ENCODE measurements around the gene NAB1.
A peak's percentile ranks its signal among the peaks of the same experiment; 100 is the strongest.
"Not testable (repeated sequence)": the region's sequence is repeated elsewhere in the genome, so short reads cannot be mapped to it uniquely, and the experiment has no call there.

NAB1 gene, protein sequence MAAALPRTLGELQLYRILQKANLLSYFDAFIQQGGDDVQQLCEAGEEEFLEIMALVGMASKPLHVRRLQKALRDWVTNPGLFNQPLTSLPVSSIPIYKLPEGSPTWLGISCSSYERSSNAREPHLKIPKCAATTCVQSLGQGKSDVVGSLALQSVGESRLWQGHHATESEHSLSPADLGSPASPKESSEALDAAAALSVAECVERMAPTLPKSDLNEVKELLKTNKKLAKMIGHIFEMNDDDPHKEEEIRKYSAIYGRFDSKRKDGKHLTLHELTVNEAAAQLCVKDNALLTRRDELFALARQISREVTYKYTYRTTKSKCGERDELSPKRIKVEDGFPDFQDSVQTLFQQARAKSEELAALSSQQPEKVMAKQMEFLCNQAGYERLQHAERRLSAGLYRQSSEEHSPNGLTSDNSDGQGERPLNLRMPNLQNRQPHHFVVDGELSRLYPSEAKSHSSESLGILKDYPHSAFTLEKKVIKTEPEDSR
- 35.1 to 65.6 (median 48.2) reads per million in 3 experiments for total RNA-seq

DNA sequence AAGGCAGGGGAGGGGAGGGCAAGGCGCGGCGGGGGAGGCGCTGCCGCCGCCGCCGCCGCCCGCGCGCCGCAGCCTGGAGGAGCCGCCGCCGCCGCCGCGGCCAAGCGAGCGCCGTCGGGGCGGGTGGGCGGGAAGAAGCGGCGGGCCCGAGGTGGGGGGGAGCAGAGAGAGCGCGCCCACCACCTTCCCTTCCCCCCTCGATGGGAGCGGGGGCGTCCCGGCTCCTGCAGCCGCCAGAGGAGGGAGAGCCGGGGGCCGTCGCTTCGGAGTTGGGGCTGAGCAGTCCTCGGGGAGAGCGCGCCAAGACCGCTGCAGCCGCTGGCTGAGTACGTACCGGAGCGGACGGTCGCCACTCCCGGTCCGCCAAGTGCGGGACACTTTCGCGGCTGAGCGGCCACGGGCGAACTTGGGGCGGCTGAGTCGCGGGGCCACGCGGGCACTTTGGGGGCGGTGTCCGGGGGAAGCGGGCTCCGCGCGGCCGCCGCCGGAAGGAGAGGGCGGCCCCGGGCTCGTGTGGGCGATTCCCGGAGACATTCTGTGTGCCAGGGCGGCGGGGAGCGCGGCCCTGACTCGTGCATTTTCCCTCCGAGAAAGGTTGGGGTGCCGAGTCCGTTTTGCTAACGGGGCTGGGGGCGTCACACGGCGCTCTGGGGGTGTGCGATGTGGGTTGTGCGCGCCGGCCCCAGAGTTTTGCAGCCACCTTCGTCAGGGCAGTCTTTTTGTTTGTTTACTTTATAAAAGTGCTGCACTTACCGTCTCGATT is at the start of gene NAB1:
Gene NAB1, plus strand, starts transcription at position 49 of the 763 bp plus-strand sequence. CDS start 10,094 bp downstream, outside the sequence.
- DNase-seq, result peak; percentile 59

DNA sequence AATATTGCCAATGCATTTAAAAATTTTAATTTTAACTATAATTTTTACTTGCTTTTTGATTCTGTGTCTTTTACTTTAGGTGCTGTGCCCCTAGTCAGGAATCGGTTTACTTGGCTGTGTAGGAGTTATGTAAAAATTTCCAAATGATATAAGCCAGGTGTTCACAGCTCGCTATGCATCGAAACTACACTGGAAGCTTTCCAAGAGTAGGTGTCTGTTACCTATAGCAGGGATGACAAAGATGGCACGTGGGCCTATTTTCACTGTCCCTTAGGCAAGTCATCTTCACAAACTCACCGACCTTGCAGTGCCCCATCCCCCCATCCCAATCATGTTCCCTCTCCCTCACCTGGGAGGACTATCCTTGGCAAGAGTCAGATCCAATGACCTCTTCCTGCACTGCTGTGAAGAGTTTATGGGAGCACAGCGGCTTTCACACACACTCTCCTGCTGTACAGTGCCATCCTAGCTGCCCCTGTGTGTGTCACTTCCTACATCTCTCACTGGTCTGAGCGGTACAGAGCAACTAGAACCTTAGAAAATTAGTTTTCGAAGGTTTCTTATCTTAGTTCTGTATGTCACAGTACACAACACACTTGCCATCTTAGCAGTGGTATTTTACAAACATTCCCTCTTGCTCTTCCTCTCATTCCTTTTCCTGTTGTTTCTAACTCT is 49.2 kb upstream of the NAB1 start:
- DNase-seq, result no peak

DNA sequence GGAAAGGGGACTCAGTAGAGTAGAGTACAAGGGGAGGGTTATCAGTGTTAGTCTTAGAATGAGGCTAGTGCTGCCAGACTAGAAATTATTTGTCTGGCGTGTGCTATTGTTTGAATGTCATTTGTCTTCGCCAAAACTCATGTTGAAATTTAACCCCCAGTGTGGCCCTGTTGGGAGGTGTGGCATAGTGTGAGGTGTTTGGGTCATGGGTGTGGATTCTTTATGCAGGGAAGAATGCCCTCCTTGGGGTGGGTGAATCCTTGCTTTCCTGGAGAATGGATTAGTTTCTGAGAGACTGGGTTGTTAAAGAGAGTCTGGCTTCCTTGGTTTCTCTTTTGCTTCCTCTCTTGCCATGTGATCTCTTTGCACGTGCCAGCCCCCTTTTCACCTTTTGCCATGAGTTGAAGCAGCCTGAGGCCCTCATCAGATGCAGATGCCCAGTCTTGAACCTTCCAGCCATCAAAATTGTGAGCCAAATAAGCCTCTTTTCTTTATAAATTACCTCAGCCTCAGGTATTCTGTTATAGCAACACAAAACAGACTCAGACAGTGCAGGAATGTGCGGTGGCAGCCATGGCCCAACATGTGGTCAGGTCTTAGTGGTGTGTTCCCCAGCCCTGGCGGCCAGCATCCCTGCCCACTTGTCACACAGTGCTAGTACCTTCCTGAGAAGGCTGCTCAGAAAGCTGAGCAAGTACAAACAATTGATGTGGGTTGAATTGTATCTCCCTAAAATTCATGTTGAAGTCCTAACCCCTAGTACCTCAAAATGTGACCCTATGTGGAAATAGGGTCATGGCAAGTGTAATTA is 48.4 kb upstream of the NAB1 start:
- no peak for DNase-seq

DNA sequence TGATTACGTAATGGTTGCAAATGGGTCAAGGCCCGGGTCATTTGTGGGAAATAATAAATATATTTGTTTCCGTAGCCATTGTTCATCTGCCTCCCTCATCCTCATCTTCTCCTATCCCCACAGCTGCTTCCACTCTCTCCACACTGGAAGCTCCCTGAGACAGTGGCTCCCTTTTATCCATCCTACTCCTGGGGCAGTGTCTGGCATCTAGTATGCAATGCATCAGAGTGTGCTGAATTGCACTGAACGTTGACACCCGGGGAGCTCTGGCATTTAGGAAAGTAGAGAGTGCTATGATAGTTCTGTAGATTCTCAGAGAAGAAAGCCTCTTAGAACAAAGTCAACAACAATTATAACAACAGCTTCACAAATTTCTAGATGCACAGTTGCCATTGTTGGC is 45.5 kb upstream of the NAB1 start:
- DNase-seq, result no peak

DNA sequence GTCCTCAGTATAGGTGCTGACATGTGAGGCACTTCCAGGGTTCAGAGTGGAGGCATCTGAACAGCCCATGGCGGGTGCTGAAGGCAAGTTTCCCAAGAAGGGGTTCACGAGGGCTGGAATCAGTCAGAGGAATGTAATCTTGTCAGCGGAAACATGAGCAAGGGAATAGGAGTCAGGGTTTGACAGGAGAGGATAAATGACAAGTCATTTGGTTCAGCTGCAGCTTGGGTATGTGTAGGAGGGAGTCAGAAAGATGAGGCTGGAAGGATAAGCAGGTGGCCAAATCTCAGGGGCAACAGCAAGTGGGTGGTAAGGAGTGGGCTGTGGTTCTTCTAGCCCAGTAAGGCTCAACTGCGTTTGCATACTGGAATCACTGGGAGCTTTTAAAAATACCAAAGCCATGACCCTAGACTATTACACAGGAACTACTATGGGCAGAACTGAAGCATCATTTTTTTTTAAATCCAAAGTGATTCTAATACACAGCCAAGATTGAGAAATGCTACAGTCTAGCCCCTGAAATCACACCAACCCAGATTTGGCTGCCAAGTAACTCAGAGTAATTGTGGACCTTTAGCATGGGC is 41.8 kb upstream of the NAB1 start:
- DNase-seq, result no peak

DNA sequence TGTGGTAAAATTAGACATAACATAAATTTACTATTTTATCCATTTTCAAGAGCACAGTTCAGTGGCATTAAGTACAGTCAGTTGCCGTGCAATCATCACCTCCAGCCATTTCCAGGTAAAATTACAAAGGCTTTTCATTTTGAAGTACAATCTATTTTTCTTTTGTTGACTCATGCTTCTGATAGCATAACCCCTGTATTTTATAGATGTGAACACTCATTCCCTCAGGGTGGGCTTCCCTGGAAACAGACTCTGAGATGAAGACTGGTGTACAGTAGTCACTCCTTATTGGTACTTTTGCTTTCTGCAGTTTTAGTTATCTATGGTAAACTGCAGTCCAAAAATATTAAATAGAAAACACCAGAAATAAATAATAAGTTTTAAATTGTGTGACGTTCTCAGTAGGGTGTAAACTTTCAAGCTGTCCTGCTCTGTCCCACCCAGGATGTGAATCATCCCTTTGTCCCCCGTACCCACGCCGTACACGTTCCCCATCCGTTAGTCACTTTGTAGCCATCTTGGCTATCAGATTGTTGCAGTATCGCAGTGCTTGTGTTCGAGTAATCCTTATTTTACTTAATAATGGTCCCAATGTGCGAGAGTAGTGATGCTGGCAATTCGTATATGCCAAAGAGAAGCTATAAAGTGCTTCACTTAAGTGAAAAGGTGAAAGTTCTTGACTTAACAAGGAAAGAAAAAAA is 41.1 kb upstream of the NAB1 start:
- DNase-seq, result no peak

DNA sequence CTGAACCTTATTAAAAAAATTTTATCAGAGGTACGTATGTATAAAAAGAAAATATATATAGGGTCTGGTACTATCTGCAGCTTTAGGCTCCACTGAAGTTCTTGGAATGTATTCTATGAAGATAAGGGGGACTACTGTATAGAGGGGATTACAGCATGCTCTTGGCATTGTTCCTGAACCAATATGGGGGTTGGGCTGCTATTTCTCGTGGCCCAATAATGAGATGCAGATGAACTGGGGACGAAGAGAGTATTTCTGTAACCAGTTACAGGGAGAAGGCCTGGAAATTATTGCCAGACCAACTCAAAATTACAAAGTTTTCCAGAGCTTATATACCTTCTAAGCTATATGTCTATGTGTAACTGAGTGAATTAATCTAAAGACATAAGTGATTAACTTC is 40.0 kb upstream of the NAB1 start:
- DNase-seq, result not testable (repeated sequence)

DNA sequence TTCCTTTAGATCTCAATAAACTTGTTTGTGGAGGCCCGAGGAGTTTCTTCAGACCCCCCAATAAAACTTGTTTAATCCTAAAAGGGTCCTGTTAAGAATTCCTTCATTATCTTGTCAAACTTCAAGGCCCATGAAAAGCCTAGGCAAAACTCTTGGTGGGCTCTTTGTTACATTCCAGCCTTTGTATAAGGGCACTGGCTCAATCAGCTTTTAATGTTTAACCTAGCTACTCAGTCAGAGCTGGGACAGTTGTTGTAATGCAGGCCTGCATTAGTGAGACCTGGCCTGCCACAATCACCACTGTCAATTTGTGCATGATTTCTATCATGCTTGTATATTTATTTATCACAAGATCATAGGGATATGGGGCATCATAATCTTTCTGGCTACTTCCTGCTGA is 39.5 kb upstream of the NAB1 start:
- DNase-seq, result not testable (repeated sequence)

DNA sequence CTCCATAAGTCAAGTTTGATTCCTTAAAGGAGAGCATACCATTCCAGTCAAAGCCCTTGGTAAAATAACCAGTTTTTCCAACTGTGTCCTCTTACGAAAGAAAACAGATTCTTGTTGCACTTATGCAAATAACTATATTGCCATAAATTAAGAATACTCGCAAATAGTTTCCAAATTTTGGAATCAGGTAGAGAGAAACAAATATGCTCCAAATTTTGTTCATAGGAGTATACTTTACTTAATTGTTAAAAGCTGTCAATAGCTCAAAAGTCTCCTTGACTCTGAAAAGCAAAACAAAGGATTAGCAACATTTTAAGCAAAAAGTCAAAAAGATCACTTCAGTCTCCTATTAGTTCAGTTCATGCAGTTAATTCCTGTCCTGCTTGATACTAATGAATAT is 38.4 kb upstream of the NAB1 start:
- DNase-seq, result not testable (repeated sequence)

DNA sequence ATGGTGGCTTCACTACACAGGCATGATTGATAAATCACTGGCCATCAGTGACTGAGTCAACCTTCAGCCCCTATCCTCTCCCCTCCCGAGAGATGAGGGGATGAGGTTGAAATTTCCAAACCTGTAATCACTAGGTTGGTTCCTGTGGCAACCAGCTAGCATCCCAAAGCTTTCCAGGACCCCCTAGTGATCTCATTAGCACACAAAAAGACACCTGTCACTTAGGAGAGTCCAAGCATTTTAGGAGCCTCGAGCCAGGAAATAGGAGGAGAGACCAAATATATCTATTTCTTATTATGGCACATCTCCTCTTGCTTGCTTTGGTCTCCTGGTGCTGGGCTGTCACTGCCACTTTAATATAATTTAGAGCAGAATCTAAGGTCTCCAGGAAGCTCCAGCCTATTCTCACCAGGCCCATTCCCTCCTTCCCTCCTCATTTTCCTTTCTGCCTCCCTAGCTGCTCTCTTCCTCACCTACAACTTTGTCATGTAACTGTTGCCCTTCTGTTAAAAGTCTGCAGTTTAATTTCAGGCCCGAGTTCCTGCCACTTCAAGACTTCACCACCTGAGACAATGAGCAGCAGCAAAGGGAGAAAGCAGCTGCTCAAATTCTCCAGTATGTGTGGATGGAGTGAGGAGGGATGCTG is 33.2 kb upstream of the NAB1 start:
- DNase-seq, result no peak

DNA sequence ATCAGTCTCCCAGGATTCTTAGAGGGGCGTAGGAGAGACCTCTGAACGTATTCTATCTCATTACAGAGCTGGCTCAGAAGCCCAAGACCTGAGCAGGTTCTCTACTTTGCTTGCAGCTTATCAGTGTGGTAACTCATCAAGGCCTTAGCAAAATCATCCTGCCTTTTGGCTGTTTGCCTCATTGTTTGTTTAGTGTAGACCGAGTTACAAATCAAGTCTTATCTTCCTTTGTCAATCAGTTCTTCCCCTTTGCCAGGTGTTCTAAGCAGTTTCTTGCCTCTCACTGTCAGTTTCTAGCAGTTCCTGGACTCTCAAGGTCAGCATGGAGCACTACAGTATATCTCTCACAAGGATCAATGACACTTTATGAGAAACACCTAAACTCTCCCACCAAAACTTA is 30.9 kb upstream of the NAB1 start:
- DNase-seq, result no peak

DNA sequence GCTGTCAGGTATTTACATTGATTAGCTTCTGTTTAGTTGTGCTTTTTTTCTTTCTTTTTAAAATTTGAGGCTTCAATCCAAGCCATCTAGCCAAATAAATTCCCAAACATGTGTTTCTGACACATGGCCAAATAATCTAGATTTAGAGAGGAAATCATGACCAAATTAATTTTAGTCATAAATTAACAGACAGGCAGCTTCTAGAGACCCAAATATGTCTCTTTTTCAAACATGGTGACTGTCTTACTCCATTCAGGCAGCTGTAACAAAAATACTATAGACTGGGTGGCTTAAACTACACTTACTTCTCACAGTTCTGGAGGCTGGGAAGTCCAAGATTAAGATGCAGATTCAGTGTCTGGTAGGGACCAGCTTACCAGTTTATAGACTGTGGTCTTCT is 23.2 kb upstream of the NAB1 start:
- no peak for DNase-seq

DNA sequence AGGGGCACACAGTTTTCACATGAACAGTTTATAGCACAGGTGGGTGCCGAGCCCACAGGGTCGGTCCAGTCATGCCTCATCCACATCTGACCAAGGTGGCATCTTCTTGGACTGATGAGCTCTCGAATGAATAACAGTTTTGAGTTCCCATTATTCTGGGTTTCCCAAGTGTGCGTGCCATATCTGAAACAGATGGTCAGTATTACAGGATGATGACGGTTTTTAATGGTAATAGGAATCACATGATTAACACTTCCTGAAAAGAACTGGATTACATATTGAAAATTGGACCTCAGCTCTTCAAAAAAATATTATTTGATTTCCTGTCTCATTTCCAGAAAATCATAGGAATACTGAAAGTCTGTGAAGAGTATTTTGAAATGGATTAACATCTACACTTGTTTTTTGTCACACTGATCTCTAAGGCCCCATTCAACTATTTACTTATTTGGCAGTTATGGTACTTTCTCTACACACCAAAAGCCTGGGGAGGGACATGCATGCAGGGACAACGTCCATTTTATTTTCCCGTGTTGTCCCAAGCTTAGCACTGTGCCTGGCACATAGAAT is 22.2 kb upstream of the NAB1 start:
- DNase-seq, result no peak

DNA sequence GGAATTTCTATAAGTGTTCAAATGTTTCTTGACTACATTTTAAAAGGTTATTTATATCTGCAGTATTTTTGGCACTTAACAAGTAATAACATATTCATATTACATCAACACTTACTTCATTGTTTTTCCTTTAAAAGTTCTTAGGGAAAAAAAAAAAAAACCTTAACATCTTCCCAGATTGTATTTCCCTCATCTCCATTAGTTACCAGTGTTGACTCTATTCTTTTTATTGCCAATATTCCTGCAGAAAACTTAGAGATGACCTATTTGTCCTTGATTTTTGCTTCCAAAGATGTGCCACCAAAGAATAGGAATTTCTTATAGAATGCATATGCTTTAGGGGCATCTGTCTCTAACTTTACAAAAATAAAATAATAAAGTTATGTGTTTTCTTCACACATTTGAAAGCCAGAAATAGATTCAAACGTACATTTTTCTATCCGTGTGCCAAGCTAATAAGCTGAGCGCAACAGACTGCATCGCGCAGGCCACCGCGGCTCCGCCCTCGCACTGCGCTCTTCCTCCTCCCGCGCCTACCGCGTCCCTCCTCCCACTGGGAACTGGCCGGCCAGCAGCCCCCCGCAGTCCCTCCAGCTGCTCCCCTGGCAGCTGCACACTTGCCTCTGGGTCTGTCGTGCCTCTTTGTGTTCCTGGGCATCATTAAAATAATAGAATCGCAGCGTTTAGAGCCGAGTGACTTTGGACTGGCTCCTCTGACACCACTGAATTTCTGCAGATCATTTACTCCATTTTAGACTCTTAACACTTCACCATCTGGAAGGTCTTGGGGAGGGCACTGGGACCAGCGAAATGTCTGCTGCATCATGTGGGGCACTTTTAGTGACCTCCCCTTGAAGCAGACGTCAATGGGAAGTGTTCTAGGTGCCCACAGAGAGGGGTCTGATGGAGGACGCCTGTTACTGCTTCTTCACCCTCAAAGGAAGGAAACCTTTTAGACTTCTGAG is 21.2 kb upstream of the NAB1 start:
- DNase-seq, result no peak

DNA sequence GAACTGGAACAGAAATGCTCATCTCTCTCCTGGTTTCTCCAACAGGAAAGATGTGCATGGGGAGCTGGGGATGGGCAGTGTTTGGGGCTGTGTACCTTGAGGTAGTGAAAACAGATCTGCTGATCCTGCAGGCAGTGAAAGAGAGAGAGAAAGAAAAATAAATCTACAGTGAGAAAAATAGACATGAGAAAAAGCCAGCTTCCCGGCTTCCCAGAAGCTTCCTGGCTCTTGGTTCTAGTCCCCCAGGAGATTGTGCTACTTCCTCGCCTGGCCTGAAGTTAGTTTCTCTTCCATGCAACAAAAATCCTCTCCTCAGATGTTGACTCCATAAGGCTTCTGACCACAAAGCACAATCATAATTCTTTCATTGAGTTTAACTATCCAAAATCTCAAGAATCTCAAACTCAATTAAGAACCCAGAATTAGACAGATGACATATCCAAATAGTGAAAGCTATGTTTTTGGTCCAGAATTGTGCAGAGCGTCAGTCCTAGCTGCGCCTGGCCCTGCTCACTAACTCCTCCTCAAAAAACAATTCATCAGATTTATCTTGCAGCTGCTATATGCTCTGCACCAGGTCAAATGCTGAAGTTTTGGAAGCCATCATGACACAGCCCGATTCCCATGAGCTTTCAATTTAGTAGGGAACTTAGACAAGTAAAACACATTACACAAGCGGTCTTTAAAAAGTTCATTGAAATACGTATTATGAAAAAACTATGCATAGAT is 20.1 kb upstream of the NAB1 start:
- no peak for DNase-seq

DNA sequence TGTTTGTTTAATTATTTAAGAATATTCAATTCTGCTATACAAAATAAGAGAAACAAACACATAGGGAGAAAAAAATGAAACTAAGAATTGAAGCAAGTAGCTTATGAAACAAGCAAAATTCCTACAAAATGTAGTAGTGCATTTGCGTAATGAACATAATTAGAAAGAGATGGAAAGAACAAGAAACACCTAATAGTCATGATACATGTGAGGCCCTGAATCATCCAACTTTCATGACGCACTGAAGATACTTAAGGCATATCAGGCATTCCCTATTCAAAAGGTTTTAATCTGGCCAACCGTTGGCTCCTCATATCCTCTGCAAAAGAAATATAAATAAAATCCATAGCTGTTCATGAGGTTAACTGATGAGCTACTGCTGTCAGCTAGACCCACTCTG is 14.5 kb upstream of the NAB1 start:
- no peak for DNase-seq

DNA sequence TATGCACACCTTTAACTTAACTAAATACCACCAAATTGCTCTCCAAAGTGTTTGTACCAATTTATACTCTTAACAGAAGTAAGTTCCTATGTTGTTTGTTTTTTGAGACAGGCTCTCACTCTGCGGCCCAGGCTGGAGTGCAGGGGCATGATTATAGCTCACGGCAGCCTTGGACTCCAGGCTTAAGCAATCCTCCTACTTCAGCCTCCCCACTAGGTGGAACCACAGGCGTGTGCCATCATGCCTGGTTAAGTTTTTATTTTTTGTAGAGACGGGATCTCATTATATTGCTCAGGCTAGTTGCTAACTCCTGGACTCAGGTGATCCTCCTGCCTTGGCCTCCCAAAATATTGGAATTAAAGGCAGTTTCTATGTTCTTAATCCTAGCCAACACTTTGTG is 13.1 kb upstream of the NAB1 start:
- peak; percentile 13 for DNase-seq

DNA sequence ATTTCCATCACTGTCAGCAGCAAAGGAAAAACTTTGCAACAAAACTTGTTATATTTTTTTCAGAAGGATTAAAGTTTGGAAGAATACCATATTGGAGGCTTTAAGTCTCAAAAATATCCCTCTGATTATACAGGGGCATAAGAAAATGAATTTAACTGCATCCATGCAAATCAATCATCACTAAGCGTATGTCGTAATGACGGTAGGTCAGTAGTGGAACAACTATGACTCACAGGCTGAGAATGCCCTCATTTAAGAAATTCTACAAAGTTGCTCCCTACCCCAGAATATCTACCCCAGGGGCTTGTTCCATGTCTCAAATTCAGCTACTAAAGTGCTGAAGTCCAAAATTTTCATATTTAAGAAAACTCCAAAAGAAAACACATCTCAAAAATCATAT is 12.5 kb upstream of the NAB1 start:
- DNase-seq, result no peak
